CD4-positive, alpha-beta T cell (primary cell): ENCODE measurements around the gene EEF1A2. TPM values are rescaled to one million over a fixed set of nuclear protein-coding genes. Genes with fewer than 3 reads are reported as not detected.

Source experiments
- ATAC-seq: fragments of 200-7000 bp; cut with Tn5 transposase; one replicate; pipeline ENCODE4 v1.10.0; 2022; ENCODE audit warnings: mild to moderate bottlenecking; ENCODE audit not compliant: poor library complexity
- CTCF ChIA-PET: fragments of 350-600 bp; sonication (Branson Sonifier 250); formaldehyde crosslinking; loops from one replicate; lab custom pipeline; 2021; ENCODE audit warnings: antibody characterized with exemption, inconsistent platforms; lab: Charles Lee
- POLR2A ChIA-PET: fragments of 350-600 bp; sonication (Branson Sonifier 250); formaldehyde crosslinking; loops from one replicate; lab custom pipeline; 2021; ENCODE audit warnings: antibody characterized with exemption, inconsistent platforms; lab: Charles Lee
- DNase-seq, 14 experiments: peaks; one replicate each; pipeline ENCODE4 v3.0.0-alpha.2; 2013 to 2020; ENCODE audit warnings: mixed read lengths in 2 of 14
- H3K27ac ChIP-seq, 2 donors: one replicate each; pipeline versions ENCODE4 v1.5.1 to v1.7.0; 2013; ENCODE audit warnings: low read length in 2 of 2, low read depth in 1 of 2, mild to moderate bottlenecking in 1 of 2
- H3K27me3 ChIP-seq, 2 experiments: 1 replicate in 1 of 2; 2 replicates in 1 of 2; pipeline versions ENCODE4 v1.6.1 to v1.7.0; 2013; ENCODE audit warnings: low read length in 2 of 2, control low read depth in 1 of 2, mild to moderate bottlenecking in 1 of 2, moderate library complexity in 1 of 2; ENCODE audit not compliant: insufficient read depth in 2 of 2, control insufficient read depth in 1 of 2
- H3K36me3 ChIP-seq: one replicate; pipeline ENCODE4 v1.6.1; 2013; ENCODE audit warnings: low read length, control low read depth; ENCODE audit not compliant: insufficient read depth
- H3K4me1 ChIP-seq: one replicate; pipeline ENCODE4 v1.6.1; 2013; ENCODE audit warnings: low read length, control low read depth; ENCODE audit not compliant: insufficient read depth
- H3K4me3 ChIP-seq: one replicate; pipeline ENCODE4 v1.5.1; 2013; ENCODE audit warnings: mild to moderate bottlenecking, low read length, moderate library complexity
- H3K9me3 ChIP-seq, 2 experiments: 1 replicate in 1 of 2; 2 replicates in 1 of 2; pipeline versions ENCODE4 v1.6.1 to v1.7.0; 2013; ENCODE audit warnings: low read length in 2 of 2, mild to moderate bottlenecking in 2 of 2, control low read depth in 1 of 2, moderate library complexity in 1 of 2; ENCODE audit not compliant: control insufficient read depth in 1 of 2, insufficient read depth in 1 of 2
- H3K27ac Mint-ChIP-seq: one replicate; pipeline ENCODE4 v1.8.0; 2020; ENCODE audit warnings: mixed read lengths
- H3K27me3 Mint-ChIP-seq: one replicate; pipeline ENCODE4 v1.8.0; 2021; ENCODE audit warnings: mixed read lengths
- H3K36me3 Mint-ChIP-seq: one replicate; pipeline ENCODE4 v1.8.0; 2021; ENCODE audit warnings: low read depth, mixed read lengths
- H3K4me1 Mint-ChIP-seq: one replicate; pipeline ENCODE4 v1.8.0; 2021; ENCODE audit warnings: low read depth, mixed read lengths
- H3K4me3 Mint-ChIP-seq: one replicate; pipeline ENCODE4 v1.8.0; 2020; ENCODE audit warnings: mild to moderate bottlenecking, mixed read lengths
- H3K9me3 Mint-ChIP-seq: one replicate; pipeline ENCODE4 v1.8.0; 2020; ENCODE audit warnings: mixed read lengths
- CTCF ChIP-seq: fragments of 200-600 bp; IDR thresholded peaks from one replicate; pipeline ENCODE4 v1.8.0; 2022; ENCODE audit warnings: antibody characterized with exemption, mild to moderate bottlenecking
- intact Hi-C, 2 experiments: fragments of 100-400 bp; cut with DNase I in 1 of 2; cut with micrococcal nuclease in 1 of 2; formaldehyde crosslinking; loops; one replicate each; pipeline versions ENCODE4 v1.15.1 to v1.9.0; 2023 to 2025; cut with DNase I, micrococcal nuclease
- polyA plus RNA-seq, 2 donors: library from polyadenylated mRNA; unstranded; fragments of 120-200 nt; gene quantifications; one replicate each; pipeline ENCODE4 v1.2.1, GENCODE V29; 2013
- total RNA-seq, 174 experiments: library from RNA in 2 of 174; stranded (reverse) in 2 of 174; gene quantifications; one replicate each; pipeline ENCODE4 v1.2.3 and lab custom pipeline; 2021 to 2026

The EEF1A2 gene
- 1 to 10 TPM in 1 of 2 experiments, under 1 TPM in 1; 0.92 to 1.1 TPM for total RNA-seq
- 0.82 TPM for polyA plus RNA-seq (2013, experiment 1 of 2)
- 22.0 TPM for polyA plus RNA-seq (2013, experiment 2 of 2)
- total RNA-seq (lab: John Stamatoyannopoulos, UW): 0.07 to 2.2 (median 0.79) reads per million in 172 experiments

DNA sequence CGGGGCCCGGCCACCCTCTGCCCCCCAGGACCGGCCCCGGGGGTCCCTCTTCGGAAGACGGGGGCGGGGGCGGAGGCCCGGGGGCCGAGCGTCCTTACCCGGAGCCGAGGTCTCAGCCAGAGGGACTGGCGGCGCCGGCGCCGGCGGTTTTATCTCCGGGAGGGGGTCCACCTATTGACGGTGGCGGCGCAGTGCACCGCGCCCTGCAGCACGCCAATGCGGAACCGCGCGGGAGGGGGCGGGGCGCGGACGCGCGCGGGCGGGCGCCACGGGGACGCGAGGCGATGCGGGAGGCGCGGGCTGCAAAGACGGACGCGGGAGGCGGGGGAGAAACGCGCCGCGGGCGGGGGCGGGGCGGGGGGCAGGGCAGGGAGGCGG is at the start of gene EEF1A2:
TSS of gene EEF1A2 (minus strand) at position 124 of the 378 bp plus-strand sequence. CDS start 1,320 bp downstream, outside the sequence.
- no peak for TF ChIP-seq CTCF
- peak within 1 kb of the TSS; percentile 24 for H3K4me3 ChIP-seq
- no peaks in the 10 kb centered on the region for H3K9me3 Mint-ChIP-seq
- CTCF ChIA-PET: no interaction called here
- peaks cover 33% of the 10 kb centered on the region for H3K4me1 ChIP-seq
- intact Hi-C loops: loop anchor here in 1 of 2 experiments (5.0 kb wide), 1 partner anchor 623 kb away; no protein-coding TSS in a partner anchor
- H3K27ac ChIP-seq: no peak within 1 kb of the TSS
- no peaks in the 10 kb centered on the region for H3K36me3 Mint-ChIP-seq
- H3K27ac Mint-ChIP-seq: no peak within 1 kb of the TSS
- POLR2A ChIA-PET: no interaction called here
- peaks cover 25% of the 10 kb centered on the region for H3K27me3 Mint-ChIP-seq
- peaks cover 5% of the 10 kb centered on the region for H3K4me1 Mint-ChIP-seq
- H3K27me3 ChIP-seq: peaks cover 26 to 34% of the 10 kb centered on the region in 2 experiments
- peak in 13 of 14 experiments; percentile 29 to 85 (median 50) for DNase-seq
- H3K4me3 Mint-ChIP-seq: no peak within 1 kb of the TSS
- no peaks in the 10 kb centered on the region for H3K36me3 ChIP-seq
- peaks cover 0 to 15% of the 10 kb centered on the region in 2 experiments for H3K9me3 ChIP-seq
- ATAC-seq: peak; percentile 81

DNA sequence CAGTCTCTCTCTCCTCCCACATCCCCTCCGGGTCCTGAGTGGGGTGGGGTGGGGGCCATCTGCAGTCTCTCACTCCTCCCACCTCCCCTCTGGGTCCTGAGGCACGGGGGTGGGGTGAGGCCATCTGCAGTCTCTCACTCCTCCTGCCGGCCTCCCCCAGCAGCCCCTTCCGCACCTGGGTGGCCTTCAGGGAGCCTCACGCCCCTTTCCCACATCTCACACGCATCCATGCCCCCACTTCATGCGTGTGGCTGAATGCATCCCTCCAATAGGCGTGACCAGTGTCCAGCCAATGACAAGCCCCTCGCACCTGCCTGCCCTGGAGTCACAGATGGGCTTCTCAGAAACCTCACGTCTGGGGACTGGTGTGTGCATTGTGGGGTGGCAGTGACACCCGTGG is 49.7 kb upstream of the EEF1A2 start:
- H3K27ac ChIP-seq: no peak overlapping the region
- peaks cover 18% of the 10 kb centered on the region for H3K4me1 Mint-ChIP-seq
- ChIA-PET CTCF (no interaction called here), POLR2A (no interaction called here)
- no peaks in the 10 kb centered on the region for H3K36me3 Mint-ChIP-seq
- no peak overlapping the region for H3K27ac Mint-ChIP-seq
- peaks cover 3 to 5% of the 10 kb centered on the region in 2 experiments for H3K27me3 ChIP-seq
- H3K9me3 Mint-ChIP-seq: no peaks in the 10 kb centered on the region
- H3K4me3 ChIP-seq: no peak overlapping the region
- no peaks in the 10 kb centered on the region for H3K27me3 Mint-ChIP-seq
- peaks cover 25% of the 10 kb centered on the region for H3K4me1 ChIP-seq
- H3K36me3 ChIP-seq: no peaks in the 10 kb centered on the region
- intact Hi-C loops: no loop called here
- DNase-seq (no peak), ATAC-seq (no peak)
- peaks cover 0 to 3% of the 10 kb centered on the region in 2 experiments for H3K9me3 ChIP-seq
- H3K4me3 Mint-ChIP-seq: no peak overlapping the region
- TF ChIP-seq CTCF: no peak

GRCh38 chr20:63547725-63548480 is 49.0 kb upstream of the EEF1A2 start, which contains the start of gene SRMS:
TSS of gene SRMS (minus strand) at chr20:63547749. CDS start at chr20:63547463, 286 bp downstream.
- H3K4me1 ChIP-seq: peaks cover 19% of the 10 kb centered on the region
- H3K9me3 Mint-ChIP-seq: no peaks in the 10 kb centered on the region
- ChIA-PET POLR2A (no interaction called here), CTCF (no interaction called here)
- no peaks in the 10 kb centered on the region for H3K9me3 ChIP-seq
- H3K4me1 Mint-ChIP-seq: peaks cover 14% of the 10 kb centered on the region
- no peak for DNase-seq
- no peaks in the 10 kb centered on the region for H3K27me3 Mint-ChIP-seq
- no peaks in the 10 kb centered on the region for H3K36me3 Mint-ChIP-seq
- H3K27ac ChIP-seq: no peak within 1 kb of the TSS
- no peak for TF ChIP-seq CTCF
- peaks cover 3 to 5% of the 10 kb centered on the region in 2 experiments for H3K27me3 ChIP-seq
- H3K4me3 ChIP-seq: no peak within 1 kb of the TSS
- intact Hi-C loops: no loop called here
- ATAC-seq: no peak
- no peak within 1 kb of the TSS for H3K4me3 Mint-ChIP-seq
- no peak within 1 kb of the TSS for H3K27ac Mint-ChIP-seq
- no peaks in the 10 kb centered on the region for H3K36me3 ChIP-seq
